Activated CD8-positive, alpha-beta memory T cell treated with anti-CD3 and anti-CD28 coated beads, Interleukin-2, amount 50 U/mL, for 1 hour (primary cell): ENCODE data around the gene VAMP8.
A peak's percentile ranks its signal among the peaks of the same experiment; 100 is the strongest.
"Not testable (repeated sequence)": the region's sequence is repeated elsewhere in the genome, so short reads cannot be mapped to it uniquely, and the experiment has no call there.

Source experiments
- DNase-seq: peaks from one replicate; pipeline ENCODE4 v3.0.0-alpha.2; 2020; ENCODE audit errors: extremely low read depth

VAMP8 gene

DNA sequence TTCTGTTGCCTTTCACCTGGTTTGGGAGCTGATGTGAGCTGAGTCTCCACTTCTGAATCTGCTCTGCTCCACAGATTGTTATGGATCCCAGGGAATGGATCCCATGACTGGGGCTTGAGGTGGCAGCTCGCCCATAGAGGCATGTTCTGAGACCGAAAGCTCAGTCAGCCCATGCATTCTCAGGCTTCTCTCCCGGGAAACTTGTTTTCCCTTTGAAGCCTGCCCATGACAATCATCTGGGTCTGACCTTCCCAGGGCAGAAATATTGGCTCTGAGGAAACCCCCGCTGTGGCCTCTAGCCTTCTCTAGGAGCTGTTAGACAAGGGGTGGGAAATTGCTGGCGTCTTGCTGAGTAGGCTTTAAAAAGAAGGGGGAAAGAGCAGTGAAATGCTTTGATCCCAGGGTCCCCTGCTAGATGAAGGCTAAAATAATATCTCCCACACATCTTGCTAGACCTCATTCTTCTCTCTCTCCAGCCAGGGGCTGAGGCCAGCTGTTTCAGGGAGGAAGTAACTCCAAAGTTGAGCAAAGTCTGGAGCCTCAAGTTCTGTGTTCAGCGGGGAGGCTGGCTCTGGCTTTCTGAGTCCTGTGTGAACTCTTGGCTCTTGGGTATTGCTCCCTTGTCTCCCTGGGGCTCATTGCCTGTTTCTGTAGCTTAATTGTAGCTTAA lies 2.0 kb downstream of the VAMP8 start:
- no peak for DNase-seq

DNA sequence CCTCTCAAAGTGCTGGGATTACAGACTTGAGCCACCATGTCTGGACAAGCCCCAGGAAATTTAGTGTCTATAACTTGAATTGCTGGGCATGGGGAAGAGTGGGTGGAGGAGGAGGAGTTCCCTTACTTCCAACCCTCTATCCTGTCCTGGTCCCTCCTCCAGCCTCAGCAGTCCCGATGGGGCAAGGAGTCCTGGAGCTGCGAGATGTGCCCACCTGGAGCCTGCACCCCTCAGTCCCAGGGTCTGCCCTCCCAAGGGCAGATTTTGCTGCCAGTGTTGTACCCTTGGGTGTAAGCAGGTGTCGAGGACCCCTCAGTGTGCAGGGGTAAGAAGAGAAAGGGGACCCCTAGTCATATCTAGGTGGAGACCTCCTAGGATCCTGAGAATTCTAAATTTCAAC lies 2.8 kb downstream of the VAMP8 start:
- DNase-seq, result no peak

DNA sequence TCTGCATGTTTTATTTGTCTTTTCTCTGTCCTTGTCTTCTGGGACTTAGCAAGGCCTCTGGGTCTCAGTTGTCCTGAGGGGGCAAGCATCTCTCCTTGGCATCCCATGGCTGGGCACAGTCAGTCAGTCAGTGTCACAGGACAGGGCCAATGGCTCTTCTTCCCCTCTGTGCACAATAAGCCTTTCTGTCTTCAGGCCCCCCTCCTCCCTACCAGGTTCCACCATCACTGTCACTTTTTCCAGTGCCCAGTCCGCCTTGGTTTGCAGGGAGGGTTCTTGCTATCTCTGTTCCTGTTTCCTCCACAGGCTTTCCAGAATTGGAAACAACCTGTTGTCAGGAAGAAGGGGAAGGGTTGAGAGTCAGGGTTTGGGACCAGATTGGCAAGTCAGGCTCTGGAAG lies 5.1 kb downstream of the VAMP8 start:
- DNase-seq, result no peak

- DNase-seq, result no peak
These were observed 6.4 kb downstream of the VAMP8 start for GRCh38 chr2:85583667-85584353.

- no peak for DNase-seq
These were observed 7.0 kb downstream of the VAMP8 start, which contains the start of gene VAMP5 for GRCh38 chr2:85584354-85584856. TSS of gene VAMP5 (plus strand) at chr2:85584431. CDS start at chr2:85584491, 60 bp downstream.

DNA sequence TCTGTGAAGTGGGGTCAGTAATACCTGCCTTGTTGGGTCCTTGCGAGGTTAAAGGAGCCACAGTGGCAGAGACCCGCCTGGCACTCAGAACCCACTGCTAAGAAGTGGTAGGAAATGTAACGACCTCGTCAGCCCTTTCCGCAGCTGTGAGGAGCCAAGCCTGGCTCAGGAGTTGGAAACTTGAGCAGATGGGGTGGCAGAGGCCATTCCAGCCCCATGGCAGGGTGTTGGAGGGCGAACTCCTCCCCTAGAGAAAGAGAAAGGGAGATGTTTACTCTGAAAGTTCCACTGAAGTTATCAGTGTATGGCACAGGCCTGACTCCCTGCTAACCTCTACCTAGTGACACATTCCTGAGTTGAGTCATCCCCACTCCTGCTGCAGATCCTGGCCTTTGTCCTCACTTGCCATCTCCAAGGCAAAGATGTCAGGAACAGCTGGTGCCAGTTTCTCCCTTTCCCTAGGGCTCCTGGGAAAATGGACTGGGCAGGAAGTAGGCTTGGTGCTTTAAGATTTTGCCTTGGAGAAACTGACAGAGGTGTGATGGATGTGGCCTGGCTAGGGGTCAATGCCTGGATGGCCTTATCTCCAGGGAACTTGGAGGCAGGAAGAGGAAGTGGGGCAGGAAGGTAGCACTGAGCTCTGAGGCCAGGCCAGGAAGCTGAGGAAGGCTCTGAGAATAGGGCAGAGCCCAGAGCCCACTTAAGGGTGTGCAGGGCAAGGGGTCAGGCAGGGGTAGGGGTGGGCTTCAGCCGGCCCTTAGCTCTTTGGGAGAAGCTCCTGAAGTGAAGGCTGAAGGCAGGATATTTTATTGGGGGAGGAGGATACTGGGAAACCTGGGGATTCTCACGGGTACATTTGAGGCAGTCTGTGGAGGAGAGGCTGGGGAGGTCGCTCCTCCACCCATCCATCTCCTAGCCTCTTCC lies 7.7 kb downstream of the VAMP8 start:
- no peak for DNase-seq

GRCh38 chr2:85585781-85586105 lies 8.4 kb downstream of the VAMP8 start:
- DNase-seq, result no peak

- no peak for DNase-seq
These were observed 10.8 kb downstream of the VAMP8 start for GRCh38 chr2:85588236-85588635.

- no peak for DNase-seq
These were observed 11.3 kb downstream of the VAMP8 start for GRCh38 chr2:85588645-85589044.

- no peak for DNase-seq
These were observed 11.8 kb downstream of the VAMP8 start for GRCh38 chr2:85589181-85589580.

GRCh38 chr2:85589982-85590791 lies 12.8 kb downstream of the VAMP8 start:
- no peak for DNase-seq

DNA sequence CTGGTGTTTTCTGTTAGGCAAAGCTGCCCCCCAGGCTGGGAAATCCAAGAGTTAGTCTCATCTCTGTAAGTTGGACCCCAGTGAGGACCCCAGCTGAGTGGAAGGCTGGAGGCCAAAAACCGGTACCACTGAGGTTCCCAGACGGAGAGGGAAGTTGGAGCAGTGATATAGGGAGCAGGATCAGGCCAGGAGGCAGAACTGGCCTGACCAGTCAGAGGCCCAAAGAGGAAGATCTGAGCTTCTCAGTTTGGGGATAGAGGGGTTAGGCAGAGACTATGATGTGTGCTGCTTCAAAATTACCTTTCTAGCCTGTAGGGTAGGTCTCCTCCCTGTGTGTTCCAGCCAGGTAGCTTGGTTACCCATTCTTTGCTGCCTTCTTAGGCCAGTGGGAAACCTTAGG lies 13.6 kb downstream of the VAMP8 start:
- DNase-seq, result no peak

DNA sequence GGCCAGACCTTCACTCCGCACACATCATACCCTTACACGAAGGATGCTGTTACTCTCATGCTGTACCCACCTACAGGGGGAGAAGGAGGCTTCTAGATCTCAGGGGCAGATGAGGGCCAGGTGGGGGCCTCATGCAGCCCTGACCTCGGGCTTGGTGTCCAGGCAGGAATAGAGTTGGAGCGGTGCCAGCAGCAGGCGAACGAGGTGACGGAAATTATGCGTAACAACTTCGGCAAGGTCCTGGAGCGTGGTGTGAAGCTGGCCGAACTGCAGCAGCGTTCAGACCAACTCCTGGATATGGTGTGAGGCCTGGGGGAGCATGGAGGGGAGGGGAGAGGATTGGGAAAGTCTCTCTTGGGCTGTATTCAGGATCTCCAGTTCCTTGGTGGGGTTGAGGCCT lies 14.2 kb downstream of the VAMP8 start:
- DNase-seq, result no peak

DNA sequence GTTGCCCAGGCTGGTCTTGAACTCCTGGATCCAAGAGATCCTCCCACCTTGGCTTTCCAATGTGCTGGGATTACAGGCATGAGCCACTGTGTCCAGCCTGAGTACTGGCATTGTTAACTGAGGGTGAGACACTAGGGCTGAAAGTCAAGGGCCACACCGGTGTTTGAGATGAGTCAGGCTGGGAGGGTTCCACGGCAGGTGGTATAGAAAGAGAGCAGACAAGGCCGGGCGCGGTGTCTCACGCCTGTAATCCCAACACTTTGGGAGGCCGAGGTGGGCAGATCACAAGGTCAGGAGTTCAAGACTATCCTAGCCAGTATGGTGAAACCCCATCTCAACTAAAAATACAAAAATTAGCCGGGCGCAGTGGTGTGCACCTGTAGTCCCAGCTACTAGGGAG lies 14.9 kb downstream of the VAMP8 start:
- not testable (repeated sequence) for DNase-seq

- no peak for DNase-seq
These were observed 15.6 kb downstream of the VAMP8 start for GRCh38 chr2:85593023-85593422.

- DNase-seq, result no peak
These were observed 17.4 kb downstream of the VAMP8 start for GRCh38 chr2:85594715-85595300.

DNA sequence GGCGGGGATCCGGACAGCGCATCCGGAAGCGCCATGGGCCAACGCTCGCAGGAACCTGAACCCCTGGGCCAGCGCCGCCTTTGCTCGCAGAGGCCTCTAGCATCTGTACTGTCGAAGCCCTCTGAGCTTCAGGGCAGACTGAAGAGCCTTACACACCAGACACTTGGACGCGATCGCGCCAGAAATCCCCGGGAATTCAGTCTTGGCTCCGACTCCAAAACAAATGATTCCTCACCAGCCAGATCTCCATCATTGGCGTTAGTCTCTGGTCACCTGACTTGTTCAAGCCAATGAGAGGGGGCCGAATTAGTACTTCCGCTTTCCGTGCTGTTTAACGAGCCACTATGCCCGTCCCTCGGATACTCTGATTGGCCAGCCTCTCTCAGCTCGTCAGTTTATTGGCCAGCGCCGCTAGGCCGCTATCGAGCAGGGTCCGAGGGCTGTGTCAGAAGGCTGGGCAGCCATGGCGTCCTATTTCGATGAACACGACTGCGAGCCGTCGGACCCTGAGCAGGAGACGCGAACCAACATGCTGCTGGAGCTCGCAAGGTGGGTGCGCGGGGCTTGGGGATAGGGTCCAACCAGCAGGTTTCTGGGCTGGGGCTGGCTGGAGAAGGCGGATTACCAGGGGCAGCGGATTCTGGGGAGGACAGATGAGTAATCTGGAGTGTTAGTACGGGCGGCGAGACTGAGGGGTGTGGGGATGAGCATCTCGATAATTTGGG lies 18.1 kb downstream of the VAMP8 start, which contains the start of gene RNF181:
Gene RNF181 (plus strand): TSS at position 445 of the 725 bp plus-strand sequence. CDS start 19 bp downstream, at position 464.
- peak; percentile 86 for DNase-seq

DNA sequence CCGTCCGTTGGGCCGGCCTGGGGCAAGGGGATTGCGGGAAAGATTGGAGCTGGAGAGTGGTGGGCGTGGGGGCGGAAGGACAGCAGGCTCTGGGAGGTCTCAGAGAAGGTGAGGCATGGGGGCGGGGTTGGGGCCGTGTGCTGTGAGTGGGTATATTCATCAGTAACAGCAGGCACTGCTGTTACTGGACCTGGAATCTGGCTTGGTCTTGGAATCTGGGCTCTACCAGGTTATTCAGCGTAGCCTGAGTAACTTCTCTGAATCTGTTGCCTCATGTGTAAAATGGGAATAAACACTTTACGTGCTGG lies 18.6 kb downstream of the VAMP8 start:
- DNase-seq, result no peak

GRCh38 chr2:85596486-85597143 lies 19.2 kb downstream of the VAMP8 start:
- DNase-seq, result no peak

DNA sequence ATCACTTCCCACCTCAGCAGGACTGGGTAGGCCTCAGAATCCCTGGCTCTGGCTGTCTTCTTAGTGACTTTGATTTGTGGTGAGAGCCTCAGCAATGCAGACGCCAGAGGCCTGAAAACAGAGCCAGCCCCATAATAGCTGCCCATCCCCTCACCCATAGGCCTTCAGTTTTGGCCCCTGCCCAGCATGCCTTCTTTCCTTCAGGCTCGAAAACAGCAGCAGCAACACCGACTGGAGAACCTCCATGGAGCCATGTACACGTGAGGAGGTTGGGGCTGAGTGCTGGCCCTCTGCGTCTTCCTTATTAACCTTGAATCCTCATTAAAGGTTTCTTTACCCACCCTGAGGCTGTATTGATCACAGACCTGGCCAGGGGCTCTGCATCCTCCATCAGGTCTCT lies 19.9 kb downstream of the VAMP8 start:
- no peak for DNase-seq
